ENCODE measurements around the gene PYM1. TPM values are rescaled to one million over a fixed set of nuclear protein-coding genes. Genes with fewer than 3 reads are reported as not detected.
"Not testable (repeated sequence)": the region's sequence is repeated elsewhere in the genome, so short reads cannot be mapped to it uniquely, and the experiment has no call there.

PYM1 gene
- total RNA-seq, 1 donor from 2014 or later = 47.6 TPM

GRCh38 chr12:55926738-55927587, 731 bp downstream of the PYM1 start:
- Histone ChIP-seq H3K4me3 (ENCODE audit: low read depth, low read length) (peak overlapping the region; percentile 86), H3K27me3 (ENCODE audit: control insufficient read depth, insufficient read depth, low read length) (no peaks in the 10 kb centered on the region), H3K36me3 (ENCODE audit: control insufficient read depth, insufficient read depth, low read length) (no peaks in the 10 kb centered on the region)
- peak; percentile 88 for TF ChIP-seq CTCF (IDR thresholded peaks at IDR 0.05; ENCODE audit: insufficient read depth, low read length, poor library complexity, severe bottlenecking)
- peak; percentile 70 for DNase-seq (ENCODE audit: low read depth)

- no peak for TF ChIP-seq CTCF (IDR thresholded peaks at IDR 0.05; ENCODE audit: insufficient read depth, low read length, poor library complexity, severe bottlenecking)
- no peaks in the 10 kb centered on the region for H3K36me3 ChIP-seq (ENCODE audit: control insufficient read depth, insufficient read depth, low read length)
- H3K27me3 ChIP-seq (ENCODE audit: control insufficient read depth, insufficient read depth, low read length) = no peaks in the 10 kb centered on the region
- no peak for DNase-seq (ENCODE audit: low read depth)
- H3K4me3 ChIP-seq (ENCODE audit: low read depth, low read length) = peak overlapping the region; percentile 86
Observed at GRCh38 chr12:55925870-55926737, 1.6 kb downstream of the PYM1 start.

GRCh38 chr12:55925371-55925770, 2.3 kb downstream of the PYM1 start:
- no peak for DNase-seq (ENCODE audit: low read depth)
- Histone ChIP-seq H3K4me3 (ENCODE audit: low read depth, low read length) (no peak overlapping the region), H3K27me3 (ENCODE audit: control insufficient read depth, insufficient read depth, low read length) (no peaks in the 10 kb centered on the region), H3K36me3 (ENCODE audit: control insufficient read depth, insufficient read depth, low read length) (no peaks in the 10 kb centered on the region)
- TF ChIP-seq CTCF (IDR thresholded peaks at IDR 0.05; ENCODE audit: insufficient read depth, low read length, poor library complexity, severe bottlenecking) = no peak

GRCh38 chr12:55923648-55924047, 4.0 kb downstream of the PYM1 start:
- H3K4me3 ChIP-seq (ENCODE audit: low read depth, low read length); DNase-seq (ENCODE audit: low read depth); H3K36me3 ChIP-seq (ENCODE audit: control insufficient read depth, insufficient read depth, low read length); H3K27me3 ChIP-seq (ENCODE audit: control insufficient read depth, insufficient read depth, low read length): not testable (repeated sequence)

- H3K36me3 ChIP-seq (ENCODE audit: control insufficient read depth, insufficient read depth, low read length) = no peaks in the 10 kb centered on the region
- TF ChIP-seq CTCF (IDR thresholded peaks at IDR 0.05; ENCODE audit: insufficient read depth, low read length, poor library complexity, severe bottlenecking) = no peak
- H3K27me3 ChIP-seq (ENCODE audit: control insufficient read depth, insufficient read depth, low read length) = no peaks in the 10 kb centered on the region
- DNase-seq (ENCODE audit: low read depth) = no peak
- H3K4me3 ChIP-seq (ENCODE audit: low read depth, low read length) = no peak overlapping the region
Observed at GRCh38 chr12:55922126-55922525, 5.6 kb downstream of the PYM1 start.

GRCh38 chr12:55919032-55919431, 8.7 kb downstream of the PYM1 start:
- not testable (repeated sequence) for DNase-seq (ENCODE audit: low read depth); H3K36me3 ChIP-seq (ENCODE audit: control insufficient read depth, insufficient read depth, low read length); H3K27me3 ChIP-seq (ENCODE audit: control insufficient read depth, insufficient read depth, low read length); H3K4me3 ChIP-seq (ENCODE audit: low read depth, low read length)
